ENCODE measurements around the gene ASB18.

ASB18 gene

GRCh38 chr2:236221798-236222197 is 42.4 kb downstream of the ASB18 start:
- Histone ChIP-seq H3K4me2 (ENCODE audit: low read length) (no peak overlapping the region), H3K36me3 (ENCODE audit: control insufficient read depth, insufficient read depth, low read length) (no peaks in the 10 kb centered on the region), H3K27ac (no peak overlapping the region), H3K27me3 (ENCODE audit: control insufficient read depth, insufficient read depth, low read length) (no peaks in the 10 kb centered on the region), H3K9ac (no peak overlapping the region), H3K79me2 (no peaks in the 10 kb centered on the region), H3K4me3 (ENCODE audit: low read depth, low read length) (no peak overlapping the region), H2AFZ (no peak overlapping the region), H3K4me1 (no peaks in the 10 kb centered on the region), H3K9me3 (ENCODE audit: control insufficient read depth, low read length) (no peaks in the 10 kb centered on the region)
- no peak for TF ChIP-seq CTCF (IDR thresholded peaks at IDR 0.05)

GRCh38 chr2:236219411-236219810 is 44.8 kb downstream of the ASB18 start:
- no peaks in the 10 kb centered on the region for H3K9me3 ChIP-seq (ENCODE audit: control insufficient read depth, low read length)
- no peak overlapping the region for H2AFZ ChIP-seq
- no peaks in the 10 kb centered on the region for H3K36me3 ChIP-seq (ENCODE audit: control insufficient read depth, insufficient read depth, low read length)
- H3K4me3 ChIP-seq (ENCODE audit: low read depth, low read length) = no peak overlapping the region
- H3K4me1 ChIP-seq = no peaks in the 10 kb centered on the region
- no peaks in the 10 kb centered on the region for H3K79me2 ChIP-seq
- H3K27ac ChIP-seq = no peak overlapping the region
- H3K4me2 ChIP-seq (ENCODE audit: low read length) = no peak overlapping the region
- H3K9ac ChIP-seq = no peak overlapping the region
- TF ChIP-seq CTCF (IDR thresholded peaks at IDR 0.05) = no peak
- H3K27me3 ChIP-seq (ENCODE audit: control insufficient read depth, insufficient read depth, low read length) = peaks cover 5% of the 10 kb centered on the region

GRCh38 chr2:236217926-236218325 is 46.3 kb downstream of the ASB18 start:
- Histone ChIP-seq H2AFZ (no peak overlapping the region), H3K4me3 (ENCODE audit: low read depth, low read length) (no peak overlapping the region), H3K4me2 (ENCODE audit: low read length) (no peak overlapping the region), H3K27me3 (ENCODE audit: control insufficient read depth, insufficient read depth, low read length) (peaks cover 5% of the 10 kb centered on the region), H3K79me2 (no peaks in the 10 kb centered on the region), H3K36me3 (ENCODE audit: control insufficient read depth, insufficient read depth, low read length) (no peaks in the 10 kb centered on the region), H3K9me3 (ENCODE audit: control insufficient read depth, low read length) (no peaks in the 10 kb centered on the region), H3K9ac (no peak overlapping the region), H3K4me1 (no peaks in the 10 kb centered on the region), H3K27ac (no peak overlapping the region)
- no peak for TF ChIP-seq CTCF (IDR thresholded peaks at IDR 0.05)

GRCh38 chr2:236216711-236217110 is 47.5 kb downstream of the ASB18 start:
- H3K27ac ChIP-seq = no peak overlapping the region
- no peaks in the 10 kb centered on the region for H3K36me3 ChIP-seq (ENCODE audit: control insufficient read depth, insufficient read depth, low read length)
- no peaks in the 10 kb centered on the region for H3K4me1 ChIP-seq
- H3K27me3 ChIP-seq (ENCODE audit: control insufficient read depth, insufficient read depth, low read length) = peaks cover 5% of the 10 kb centered on the region
- TF ChIP-seq CTCF (IDR thresholded peaks at IDR 0.05) = no peak
- H3K79me2 ChIP-seq = no peaks in the 10 kb centered on the region
- H3K9me3 ChIP-seq (ENCODE audit: control insufficient read depth, low read length) = no peaks in the 10 kb centered on the region
- no peak overlapping the region for H3K4me2 ChIP-seq (ENCODE audit: low read length)
- no peak overlapping the region for H2AFZ ChIP-seq
- H3K9ac ChIP-seq = no peak overlapping the region
- H3K4me3 ChIP-seq (ENCODE audit: low read depth, low read length) = no peak overlapping the region

- no peak overlapping the region for H3K4me3 ChIP-seq (ENCODE audit: low read depth, low read length)
- H3K36me3 ChIP-seq (ENCODE audit: control insufficient read depth, insufficient read depth, low read length) = no peaks in the 10 kb centered on the region
- H3K27me3 ChIP-seq (ENCODE audit: control insufficient read depth, insufficient read depth, low read length) = peaks cover 5% of the 10 kb centered on the region
- H3K79me2 ChIP-seq = no peaks in the 10 kb centered on the region
- no peak overlapping the region for H3K9ac ChIP-seq
- TF ChIP-seq CTCF (IDR thresholded peaks at IDR 0.05) = no peak
- no peaks in the 10 kb centered on the region for H3K9me3 ChIP-seq (ENCODE audit: control insufficient read depth, low read length)
- H2AFZ ChIP-seq = no peak overlapping the region
- no peak overlapping the region for H3K27ac ChIP-seq
- no peak overlapping the region for H3K4me2 ChIP-seq (ENCODE audit: low read length)
- no peaks in the 10 kb centered on the region for H3K4me1 ChIP-seq
Measured at GRCh38 chr2:236215761-236216333, 48.4 kb downstream of the ASB18 start.

All from parathyroid adenoma (tissue), 2 donors.